Hippocampal formation (tissue), 2 donors: Measurements from ENCODE around the gene COMMD9.

ENCODE experiments used
- DNase-seq, 2 donors: peaks; one replicate each; lab custom pipeline; 2025; lab: John Stamatoyannopoulos, UW

Gene COMMD9

GRCh38 chr11:36296884-36297543, 7.8 kb upstream of the COMMD9 start:
- no peak for DNase-seq

- peak; percentile 70 to 91 for DNase-seq
These were observed 6.7 kb upstream of the COMMD9 start, which contains the start of gene PRR5L for GRCh38 chr11:36295926-36296325. Gene PRR5L, plus strand, starts transcription at chr11:36296288. Its CDS starts 104,834 bp downstream, at chr11:36401122.

- peak in 1 of 2 donors; percentile 57 for DNase-seq
These were observed 3.1 kb upstream of the COMMD9 start for GRCh38 chr11:36292311-36292722.

- no peak for DNase-seq
These were observed 590 bp downstream of the COMMD9 start for GRCh38 chr11:36288442-36289225.

GRCh38 chr11:36282926-36283325, 6.3 kb downstream of the COMMD9 start:
- no peak for DNase-seq

GRCh38 chr11:36281850-36282249, 7.4 kb downstream of the COMMD9 start:
- DNase-seq, result no peak

- no peak for DNase-seq
These were observed 8.7 kb downstream of the COMMD9 start for GRCh38 chr11:36280531-36280930.

GRCh38 chr11:36278531-36279282, 10.5 kb downstream of the COMMD9 start:
- DNase-seq, result no peak

- no peak for DNase-seq
These were observed 14.8 kb downstream of the COMMD9 start for GRCh38 chr11:36274414-36274813.

GRCh38 chr11:36273110-36273509, 16.1 kb downstream of the COMMD9 start:
- peak in 1 of 2 donors; percentile 40 for DNase-seq

GRCh38 chr11:36271794-36272407, 17.3 kb downstream of the COMMD9 start:
- no peak for DNase-seq

GRCh38 chr11:36270701-36271100, 18.5 kb downstream of the COMMD9 start:
- DNase-seq, result no peak

- DNase-seq, result no peak
These were observed 20.8 kb downstream of the COMMD9 start for GRCh38 chr11:36268337-36268985.

GRCh38 chr11:36266767-36267166, 22.5 kb downstream of the COMMD9 start:
- no peak for DNase-seq

- peak in 1 of 2 donors; percentile 19 for DNase-seq
These were observed 23.2 kb downstream of the COMMD9 start for GRCh38 chr11:36265793-36266628.

GRCh38 chr11:36264973-36265344, 24.3 kb downstream of the COMMD9 start:
- DNase-seq, result no peak

GRCh38 chr11:36264011-36264972, 24.9 kb downstream of the COMMD9 start:
- no peak for DNase-seq

- DNase-seq, result no peak
These were observed 28.1 kb downstream of the COMMD9 start for GRCh38 chr11:36261094-36261493.

- DNase-seq, result peak; percentile 27 to 68
These were observed 30.4 kb downstream of the COMMD9 start for GRCh38 chr11:36258730-36259360.
